GM21367 (cell line): Measurements from ENCODE around the gene MED14.

ENCODE experiments used
- ATAC-seq: cut with Tn5 transposase; IDR thresholded peaks from one replicate; pipeline ENCODE4 v1.9.1; 2021; ENCODE audit not compliant: unreplicated experiment

The MED14 gene

DNA sequence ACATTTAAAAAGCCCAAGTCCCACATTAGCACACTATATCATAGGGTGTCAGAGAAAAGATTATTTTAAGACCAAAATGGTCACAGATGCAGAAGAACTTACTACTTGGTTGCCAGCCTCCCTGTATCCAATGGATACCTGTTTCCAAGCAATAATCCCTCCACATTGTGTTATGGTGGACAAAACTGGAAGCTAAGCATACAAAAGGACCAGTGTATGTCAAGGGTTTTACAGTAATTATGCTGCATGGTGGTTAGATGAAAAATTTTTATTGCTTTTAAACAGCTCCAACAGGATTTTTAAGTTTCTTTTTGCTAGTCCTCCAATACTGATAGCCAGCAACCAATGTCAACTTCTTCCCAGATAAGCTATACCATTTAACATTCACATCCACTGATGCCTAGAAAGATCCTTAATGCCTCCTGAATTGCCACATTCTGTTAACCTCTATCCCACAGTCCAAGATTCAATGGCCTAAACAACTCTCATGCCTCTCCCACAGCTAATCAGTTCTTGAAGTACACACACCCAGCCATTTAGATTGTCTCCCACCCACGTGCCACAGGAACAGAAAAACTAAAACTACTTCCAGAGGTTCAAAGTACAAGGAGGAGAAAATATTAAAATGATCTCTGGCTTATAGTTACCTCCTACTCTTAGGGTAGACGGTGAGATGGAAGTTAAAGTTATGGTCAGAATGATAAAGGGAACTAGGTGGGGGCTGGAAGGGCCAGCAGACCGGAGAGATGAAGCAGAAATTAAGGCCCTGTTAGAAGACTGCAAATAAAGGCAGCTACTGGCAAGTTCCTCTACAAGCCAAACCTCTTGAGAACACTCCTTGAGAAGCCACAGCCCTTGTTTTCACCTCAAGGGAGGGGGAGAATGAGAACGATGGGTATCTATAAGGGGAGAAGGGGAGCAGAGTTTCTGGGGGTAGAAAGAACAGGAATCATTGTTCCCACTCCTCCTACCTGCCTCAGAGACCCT, 5.5 kb downstream of the MED14 start:
- ATAC-seq, result no peak

DNA sequence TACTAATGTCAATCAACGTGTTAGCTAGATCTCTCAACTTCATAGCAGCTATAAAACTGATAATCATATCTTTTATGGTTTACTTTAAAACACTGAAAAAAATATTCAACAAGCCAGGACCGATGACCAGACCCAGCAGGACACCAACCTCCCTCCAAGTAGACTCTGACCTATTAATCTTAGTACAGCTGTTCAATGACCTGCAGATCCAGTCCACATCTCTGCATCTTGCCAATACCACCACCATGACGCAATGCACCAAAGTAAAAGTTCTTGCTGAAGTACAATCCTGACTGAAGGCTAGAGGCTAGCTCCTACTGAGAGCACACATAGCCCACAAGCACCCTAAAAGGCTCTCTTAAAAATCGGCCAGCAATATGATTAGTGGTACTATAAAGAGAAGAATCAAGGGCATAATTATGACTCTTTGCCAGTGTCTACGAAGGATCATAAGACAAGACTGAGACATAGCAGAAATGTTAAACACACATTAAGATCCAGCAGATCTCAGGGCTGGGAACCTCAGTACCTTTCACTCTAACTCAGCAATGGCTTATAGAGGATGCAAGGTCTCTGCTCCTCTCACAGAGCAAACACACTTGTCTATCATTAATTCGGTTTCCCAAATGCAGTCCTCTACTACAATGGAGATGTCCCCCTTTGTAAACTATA, 7.6 kb downstream of the MED14 start:
- ATAC-seq, result no peak

DNA sequence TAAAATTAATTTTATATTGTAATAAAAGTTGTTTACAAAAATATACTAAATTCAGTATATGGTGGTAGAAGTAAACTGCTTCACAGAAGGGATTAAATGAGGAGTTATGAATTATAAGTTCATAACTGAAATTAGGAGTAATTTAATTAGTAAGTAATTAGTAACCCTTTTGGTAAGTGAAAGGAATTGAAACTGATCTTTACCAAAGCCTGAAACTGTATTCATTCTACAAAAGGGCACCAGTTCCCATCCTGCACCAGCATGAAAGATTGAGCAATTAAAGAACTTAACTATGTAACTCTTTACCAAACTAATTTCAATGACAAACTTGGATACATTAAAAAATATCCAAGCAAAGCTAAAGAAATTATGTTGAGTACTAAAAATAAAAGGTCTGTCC, 8.2 kb downstream of the MED14 start:
- ATAC-seq, result no peak

DNA sequence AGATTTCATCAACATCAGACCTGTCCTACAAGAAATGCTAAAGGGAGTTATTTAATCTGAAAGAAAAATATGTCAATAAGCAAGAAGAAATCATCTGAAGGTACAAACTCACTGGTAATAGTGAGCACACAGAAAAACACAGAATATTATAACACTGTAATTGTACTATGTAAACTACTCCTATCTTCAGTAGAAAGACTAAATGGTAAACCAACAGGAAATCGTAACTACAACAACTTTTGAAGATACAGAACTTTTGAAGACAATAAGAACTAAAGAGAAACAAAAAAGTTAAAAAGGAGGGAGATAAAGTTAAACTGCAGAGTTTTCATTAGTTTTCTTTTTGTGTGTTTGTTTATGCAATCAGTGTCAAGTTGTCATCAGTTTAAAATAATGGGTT, 12.4 kb downstream of the MED14 start:
- no peak for ATAC-seq

DNA sequence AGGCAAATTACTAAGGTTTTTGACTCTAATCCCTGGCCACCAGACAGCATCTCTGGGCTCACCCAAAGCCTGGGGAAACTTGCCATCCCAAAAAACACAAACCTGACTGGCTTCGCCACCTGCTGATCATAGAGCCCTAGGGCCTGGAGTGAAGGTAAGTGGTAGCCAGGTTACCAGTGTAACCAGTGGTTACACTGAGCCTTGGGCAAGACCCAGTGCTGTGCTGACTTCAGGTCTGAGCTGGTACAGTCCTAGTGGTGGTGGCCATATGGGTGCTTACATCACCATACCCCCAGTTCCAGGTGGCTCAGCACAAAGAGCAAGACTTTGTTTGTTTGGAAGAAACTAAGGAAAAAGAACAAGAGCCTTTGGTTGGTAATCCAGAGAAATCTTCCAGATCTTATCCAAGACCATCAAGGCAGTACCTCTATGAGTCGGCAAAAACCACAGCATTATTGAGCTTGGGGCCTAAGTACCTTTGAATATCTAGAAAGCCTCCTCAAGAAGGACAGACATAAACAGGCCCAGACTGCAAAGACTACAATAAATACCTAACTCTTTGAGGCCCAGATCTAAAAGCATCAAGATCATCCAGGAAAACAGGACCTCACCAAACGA, 13.7 kb downstream of the MED14 start:
- ATAC-seq, result no peak

DNA sequence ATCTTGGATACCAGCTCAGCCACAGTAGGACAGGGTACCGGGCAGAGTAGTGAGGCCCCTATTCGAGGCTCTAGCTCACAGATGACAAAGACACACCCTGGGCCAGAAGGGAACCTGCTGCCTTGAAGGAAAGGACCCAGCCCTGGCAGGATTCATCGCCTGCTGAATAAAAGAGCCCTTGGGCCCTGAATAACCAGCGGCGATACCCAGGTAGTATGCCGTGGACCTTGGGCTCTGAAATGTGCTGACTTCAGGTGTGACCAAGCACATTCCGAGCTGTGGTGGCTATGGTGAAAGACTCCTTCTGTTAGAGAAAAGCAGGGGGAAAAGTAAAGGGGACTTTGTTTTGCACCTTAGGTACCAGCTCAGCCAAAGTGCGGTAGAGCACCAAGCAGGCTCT, 14.6 kb downstream of the MED14 start:
- ATAC-seq, result no peak

DNA sequence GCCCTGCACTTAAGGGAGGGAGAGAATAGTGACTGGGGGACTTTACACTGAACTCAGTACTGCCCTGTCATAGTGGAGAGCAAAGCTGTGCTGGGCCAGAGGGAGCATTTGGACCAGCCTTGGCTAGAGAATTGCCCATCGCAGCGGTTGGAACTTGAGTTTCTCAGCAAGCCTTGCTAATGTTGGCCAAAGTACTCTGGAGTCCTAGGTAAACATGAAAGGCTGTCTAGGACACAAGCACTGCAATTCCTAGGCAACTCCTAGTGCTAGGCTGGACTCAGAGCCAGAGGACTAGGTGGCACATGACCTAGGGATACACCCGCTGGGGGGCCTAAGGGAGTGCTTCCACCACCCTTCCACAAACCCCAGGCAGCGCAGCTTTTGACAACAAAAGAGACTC, 15.0 kb downstream of the MED14 start:
- no peak for ATAC-seq

DNA sequence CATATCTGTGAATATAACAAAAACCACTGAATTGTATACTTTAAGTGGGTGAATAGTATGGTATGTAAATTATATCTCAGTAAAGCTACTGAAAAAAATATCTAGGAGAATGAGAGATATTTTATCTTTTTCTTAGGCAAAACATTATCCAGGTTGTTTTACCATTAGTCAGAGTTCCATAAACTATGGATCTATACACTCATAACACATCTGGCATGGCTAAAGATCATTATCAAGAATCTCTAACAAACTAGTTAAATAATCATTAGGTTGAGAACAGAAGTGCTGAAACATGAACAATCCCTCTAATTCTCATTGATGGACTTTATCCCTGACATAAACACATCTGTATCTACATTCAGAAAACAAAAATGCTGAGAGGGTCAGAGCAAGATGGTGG, 15.6 kb downstream of the MED14 start:
- ATAC-seq, result no peak

DNA sequence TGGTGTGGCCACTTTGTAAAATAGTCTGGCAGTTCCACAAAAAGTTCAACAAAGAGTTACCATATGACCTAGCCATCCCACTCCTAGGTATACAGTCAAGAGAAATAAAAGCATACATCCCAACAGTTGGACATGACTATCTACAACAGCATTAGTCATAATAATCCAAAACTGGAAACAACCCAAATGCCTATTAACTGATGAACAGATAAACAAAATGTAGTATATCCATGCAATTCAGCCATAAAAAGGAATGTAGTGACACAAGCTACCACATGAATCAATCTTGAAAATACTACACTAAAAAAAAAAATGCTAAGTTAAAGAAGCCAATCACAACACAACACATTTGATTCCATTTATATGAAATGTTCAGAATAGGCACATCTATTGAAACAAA, 16.1 kb downstream of the MED14 start:
- no peak for ATAC-seq

DNA sequence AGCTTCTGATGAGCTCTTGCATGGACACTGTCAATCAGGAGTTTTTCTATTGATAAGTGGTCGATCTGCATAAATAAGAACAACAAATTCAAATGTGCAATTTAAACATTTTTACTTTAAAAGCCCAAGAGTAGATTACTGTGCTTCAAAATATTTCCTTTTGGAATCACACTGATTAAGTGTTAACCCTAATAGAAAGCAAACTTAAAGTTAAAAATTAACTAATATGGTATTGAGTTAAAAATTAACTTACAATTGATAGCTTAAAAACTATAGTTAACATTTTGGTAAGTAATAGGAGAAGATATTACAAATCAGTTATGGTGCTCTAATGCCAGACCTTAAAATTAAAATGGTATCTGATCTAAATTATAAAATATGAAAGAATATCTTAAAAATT, 25.9 kb downstream of the MED14 start:
- ATAC-seq, result no peak

DNA sequence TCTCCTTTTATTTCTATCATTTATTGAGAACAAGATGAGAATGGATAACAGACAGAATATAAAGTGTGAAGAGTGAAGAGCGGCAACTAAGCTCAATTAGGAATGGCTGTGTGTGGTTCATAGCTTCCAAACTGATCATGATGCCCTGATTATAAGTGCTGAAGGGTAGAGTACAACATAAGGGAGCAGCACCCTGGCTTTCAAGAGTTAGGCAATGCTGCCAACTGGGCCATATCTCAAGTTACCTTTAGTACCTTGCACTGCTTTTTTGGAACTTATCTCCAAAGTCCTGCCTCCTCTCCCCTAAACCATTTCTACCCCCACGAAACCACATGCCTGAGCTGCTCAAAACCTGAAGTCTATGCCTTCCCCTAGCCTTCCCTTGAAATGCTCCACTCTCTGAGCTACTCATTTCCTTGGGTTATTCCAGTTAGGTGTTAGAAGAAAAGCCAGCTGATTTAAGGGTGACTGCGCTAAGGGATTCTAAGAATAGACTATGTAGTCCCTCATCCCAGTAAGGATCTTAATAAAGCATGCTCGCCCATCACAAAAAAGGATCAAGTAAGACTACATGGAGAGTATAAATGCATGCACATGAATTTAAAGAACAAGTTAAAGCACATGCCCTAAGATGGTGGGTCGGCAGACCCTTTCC, 29.6 kb downstream of the MED14 start:
- ATAC-seq, result no peak

DNA sequence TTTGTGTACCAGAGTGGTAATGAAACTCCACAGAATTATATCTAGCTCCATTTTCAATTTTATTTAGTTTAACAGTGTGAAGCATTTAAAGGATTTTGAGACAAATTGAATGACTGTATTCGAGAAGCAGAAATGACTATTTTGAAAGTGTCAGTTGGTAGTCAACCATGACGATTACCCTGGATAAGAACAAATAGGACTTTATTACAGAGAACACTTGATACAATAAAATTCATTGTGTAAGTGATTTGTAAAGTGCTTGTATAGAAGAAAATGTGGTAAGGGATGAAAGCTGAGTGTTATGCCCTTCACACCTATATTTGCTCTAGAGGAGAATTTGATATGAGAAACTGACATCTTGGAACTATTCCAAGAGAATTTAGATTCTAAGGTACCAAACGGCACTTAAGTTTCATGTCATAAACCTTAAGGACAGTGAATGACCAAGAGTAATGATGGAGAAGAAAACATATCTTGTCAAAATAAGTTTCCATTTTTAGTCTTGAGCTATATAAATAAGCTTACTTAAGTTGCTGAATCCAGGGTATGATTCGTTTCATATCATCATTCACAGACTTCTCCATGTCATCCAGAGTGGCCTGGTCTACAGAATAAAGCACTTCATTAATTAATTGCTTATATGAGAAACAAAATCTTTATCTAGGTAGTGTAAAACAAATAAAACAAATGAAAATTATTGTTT, 34.6 kb downstream of the MED14 start:
- no peak for ATAC-seq

DNA sequence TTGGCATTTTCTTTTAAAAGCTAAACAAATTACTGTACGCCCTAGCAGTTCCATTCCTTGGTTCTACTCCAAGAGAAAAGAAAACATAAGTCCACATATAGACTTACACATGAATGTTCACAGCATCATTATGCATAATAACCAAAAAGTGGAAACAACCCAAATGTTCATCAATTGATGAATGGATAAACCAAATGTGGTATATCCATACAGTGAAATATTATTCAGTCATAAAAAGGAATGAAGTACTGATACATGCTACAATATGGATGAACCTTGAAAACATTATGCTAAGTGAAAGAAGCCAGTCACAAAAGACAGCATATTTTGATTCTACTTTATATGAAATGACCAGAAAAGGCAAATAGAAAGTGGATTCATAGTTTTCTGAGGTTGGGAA, 36.5 kb downstream of the MED14 start:
- no peak for ATAC-seq

DNA sequence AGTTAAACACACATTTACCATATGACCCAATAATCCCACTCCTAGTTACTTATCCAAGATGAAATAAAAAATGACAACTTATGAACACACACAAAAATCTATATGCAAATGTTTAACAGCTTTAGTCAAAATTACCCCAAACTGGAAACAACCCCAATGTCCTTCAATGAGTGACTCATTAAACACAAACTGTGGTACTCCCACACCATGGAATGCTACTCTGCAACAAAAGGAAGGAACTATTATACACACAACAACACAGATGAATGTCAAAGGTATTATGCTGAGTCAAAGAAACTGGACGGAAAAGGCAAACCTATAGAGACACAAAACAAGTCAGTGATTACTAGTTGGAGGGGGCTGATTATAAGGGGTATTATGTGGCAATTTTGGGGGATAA, 40.5 kb downstream of the MED14 start:
- no peak for ATAC-seq

DNA sequence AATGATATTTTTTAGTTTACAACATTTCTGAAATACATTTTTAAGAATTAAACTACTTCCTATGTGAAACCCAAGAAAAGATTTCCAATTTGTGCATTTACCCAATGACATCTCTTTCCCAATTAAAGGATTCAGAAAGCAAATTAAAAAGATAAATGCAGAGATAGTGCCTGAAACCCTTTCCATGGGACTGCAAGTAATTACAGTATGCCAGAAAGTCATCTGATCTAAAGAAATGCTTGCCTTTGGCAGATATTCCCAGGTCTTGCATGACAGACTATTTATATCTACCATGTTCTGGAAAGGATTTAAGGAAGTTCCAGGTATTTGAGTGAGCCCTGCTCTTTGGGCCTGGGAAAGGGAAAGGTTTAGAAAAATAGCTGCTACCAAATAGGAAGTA, 46.4 kb downstream of the MED14 start:
- ATAC-seq, result no peak

DNA sequence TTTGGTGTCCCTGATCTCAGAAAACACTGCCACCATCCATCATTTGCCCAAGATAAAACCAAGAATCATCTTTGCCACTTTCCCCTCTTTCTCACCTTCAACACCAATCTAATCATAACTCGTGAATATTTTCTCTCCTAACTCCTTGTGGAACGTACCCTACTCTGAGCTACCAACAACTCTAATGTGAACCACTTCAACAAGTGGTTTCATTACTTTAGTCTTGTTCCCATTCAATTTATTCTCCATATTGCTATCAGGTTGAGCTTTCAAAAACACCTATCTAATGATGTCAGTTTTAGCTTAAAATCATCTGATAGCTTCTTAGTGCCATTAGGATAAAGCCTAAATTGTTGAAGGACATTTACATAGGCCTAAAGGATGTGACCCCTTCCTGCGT, 48.2 kb downstream of the MED14 start:
- ATAC-seq, result no peak

DNA sequence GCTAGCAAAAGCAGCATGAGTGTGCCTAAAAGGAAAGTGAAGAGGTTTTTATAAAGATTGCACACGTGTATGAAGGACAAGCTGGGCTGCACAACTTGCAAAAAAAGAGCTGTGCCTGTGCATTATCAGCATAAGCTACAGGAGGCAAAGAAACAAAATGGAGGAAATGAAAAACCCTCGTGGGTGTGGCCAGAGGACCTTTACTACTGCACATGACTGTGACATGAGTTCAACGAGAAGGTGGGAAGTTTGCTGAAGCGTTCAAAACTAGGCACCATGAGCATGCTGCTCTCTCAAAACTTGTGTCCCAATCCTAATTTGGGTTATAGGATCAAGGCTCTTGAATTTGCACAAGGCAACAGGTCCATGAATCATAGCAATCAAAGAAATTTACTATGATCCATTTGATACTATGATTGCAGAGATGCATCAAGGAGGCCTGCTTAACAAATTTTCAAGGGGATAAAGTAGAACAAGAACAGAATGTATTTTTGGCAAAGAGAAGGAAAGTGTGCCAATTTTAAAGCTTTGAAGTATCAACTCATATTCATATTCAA, 49.9 kb downstream of the MED14 start:
- no peak for ATAC-seq

DNA sequence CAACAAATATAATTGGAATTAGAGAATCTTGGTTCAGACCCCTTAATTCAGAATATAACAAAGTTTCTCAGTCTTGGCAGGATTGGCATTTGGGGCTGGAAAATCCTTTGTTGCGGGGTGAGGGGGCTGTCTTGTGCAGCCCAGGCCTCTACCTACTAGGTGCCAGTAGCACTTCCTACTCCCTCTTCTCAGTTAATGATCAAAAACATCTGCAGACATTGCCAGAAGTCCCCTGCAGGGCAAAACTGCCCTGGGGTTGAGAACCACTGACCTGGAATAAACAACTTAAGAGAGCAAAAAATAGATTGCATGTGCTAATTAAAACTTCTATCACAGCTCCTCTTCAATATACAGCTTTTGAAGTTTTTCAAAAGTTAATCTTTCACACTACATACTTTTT, 51.2 kb downstream of the MED14 start:
- ATAC-seq, result no peak

DNA sequence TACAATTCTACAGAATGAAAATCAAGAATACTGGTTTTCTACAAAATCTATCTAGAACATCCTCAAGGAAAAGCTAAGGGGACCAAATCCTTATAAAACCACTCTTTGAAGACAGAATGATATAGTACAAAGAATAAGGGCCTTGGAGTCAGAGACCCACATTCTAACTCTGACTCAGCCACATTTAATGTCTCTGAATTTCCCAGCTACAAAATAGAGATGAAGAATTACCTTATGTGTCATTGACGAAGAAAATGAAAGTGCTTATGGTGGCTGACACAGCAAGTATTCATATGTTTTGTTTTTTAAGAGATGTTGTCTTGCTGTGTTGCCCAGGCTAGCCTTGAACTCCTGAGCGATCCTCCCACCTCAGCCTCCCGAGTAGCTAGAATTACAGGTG, 52.1 kb downstream of the MED14 start:
- ATAC-seq, result no peak

DNA sequence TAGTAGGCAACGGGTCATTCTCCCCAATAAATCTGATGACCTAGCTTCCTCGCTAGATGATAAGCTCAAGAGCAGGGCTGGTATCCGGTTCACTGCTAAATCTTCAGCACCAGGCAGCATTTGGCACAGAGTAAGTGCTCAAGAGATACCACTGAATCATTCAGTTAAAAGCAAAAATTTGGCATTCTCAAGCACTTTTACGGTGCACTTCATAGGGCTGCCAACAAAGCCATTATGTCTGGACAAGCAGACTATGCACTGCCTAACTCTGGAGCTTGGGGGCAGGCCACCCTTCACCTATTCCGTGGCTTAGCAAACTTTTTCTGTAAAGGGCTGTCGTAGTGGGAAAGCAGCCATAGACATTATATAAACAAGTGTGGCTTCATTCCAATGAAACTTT, 64.2 kb downstream of the MED14 start:
- no peak for ATAC-seq
